Osteocyte (in vitro differentiated cells): ENCODE measurements around the gene ZFAND5. TPM values are rescaled to one million over a fixed set of nuclear protein-coding genes. Genes with fewer than 3 reads are reported as not detected.

ENCODE experiments used
- DNase-seq: peaks from one replicate; pipeline ENCODE4 v3.0.0; 2021; ENCODE audit warnings: mixed read lengths; ENCODE audit not compliant: unreplicated experiment; ENCODE audit errors: extremely low spot score
- H3K27ac Mint-ChIP-seq: one replicate; pipeline ENCODE4 v1.8.0; 2021; ENCODE audit warnings: mild to moderate bottlenecking, mixed read lengths; ENCODE audit not compliant: unreplicated experiment
- H3K27me3 Mint-ChIP-seq: one replicate; pipeline ENCODE4 v1.8.0; 2021; ENCODE audit warnings: mixed read lengths; ENCODE audit not compliant: unreplicated experiment
- H3K36me3 Mint-ChIP-seq: one replicate; pipeline ENCODE4 v1.8.0; 2021; ENCODE audit warnings: mixed read lengths; ENCODE audit not compliant: unreplicated experiment
- H3K4me1 Mint-ChIP-seq: one replicate; pipeline ENCODE4 v1.8.0; 2021; ENCODE audit warnings: mixed read lengths; ENCODE audit not compliant: unreplicated experiment
- H3K4me3 Mint-ChIP-seq: one replicate; pipeline ENCODE4 v1.8.0; 2021; ENCODE audit warnings: mild to moderate bottlenecking, moderate library complexity, mixed read lengths; ENCODE audit not compliant: unreplicated experiment
- H3K9me3 Mint-ChIP-seq: one replicate; pipeline ENCODE4 v1.8.0; 2021; ENCODE audit warnings: mixed read lengths; ENCODE audit not compliant: unreplicated experiment
- CTCF ChIP-seq: fragments of 200-600 bp; sonication (generic); IDR thresholded peaks from 2 replicates; pipeline ENCODE4 v1.5.0; 2021; ENCODE audit warnings: antibody characterized with exemption, mild to moderate bottlenecking, moderate library complexity
- total RNA-seq: library from RNA; stranded (reverse); gene quantifications from 2 replicates; pipeline ENCODE4 v1.2.1, GENCODE V29; 2021

ZFAND5 gene
- total RNA-seq, 1 donor from 2014 or later, result 233 TPM

GRCh38 chr9:72305707-72306106 lies 59.3 kb downstream of the ZFAND5 start:
- Mint-ChIP-seq H3K9me3 (no peaks in the 10 kb centered on the region), H3K27me3 (no peaks in the 10 kb centered on the region), H3K27ac (no peak overlapping the region), H3K36me3 (no peaks in the 10 kb centered on the region), H3K4me1 (no peaks in the 10 kb centered on the region), H3K4me3 (no peak overlapping the region)
- TF ChIP-seq CTCF, result no peak
- DNase-seq, result no peak

- H3K27ac Mint-ChIP-seq, result no peak overlapping the region
Measured at GRCh38 chr9:72305102-72305546, 59.9 kb downstream of the ZFAND5 start.

GRCh38 chr9:72304538-72304937 lies 60.5 kb downstream of the ZFAND5 start:
- Mint-ChIP-seq H3K36me3 (no peaks in the 10 kb centered on the region), H3K9me3 (no peaks in the 10 kb centered on the region), H3K27ac (no peak overlapping the region), H3K27me3 (no peaks in the 10 kb centered on the region), H3K4me1 (no peaks in the 10 kb centered on the region), H3K4me3 (no peak overlapping the region)
- no peak for DNase-seq
- TF ChIP-seq CTCF, result no peak

More at GRCh38 chr9:72305102-72305546, 59.9 kb downstream of the ZFAND5 start:
- Mint-ChIP-seq H3K9me3 (no peaks in the 10 kb centered on the region), H3K4me1 (no peaks in the 10 kb centered on the region), H3K27me3 (no peaks in the 10 kb centered on the region), H3K4me3 (no peak overlapping the region), H3K36me3 (no peaks in the 10 kb centered on the region)
- no peak for DNase-seq
- TF ChIP-seq CTCF, result no peak

Other genes starting within 250 kb of the ZFAND5 start
- gene GDA, start 215.8 kb downstream of the ZFAND5 start, total RNA-seq, result not detected in 2 replicates
- not detected in 2 replicates for gene TMC1, start 156.4 kb upstream of the ZFAND5 start, total RNA-seq